ENCODE data around the gene IRF4.
"Not testable (repeated sequence)": the region's sequence is repeated elsewhere in the genome, so short reads cannot be mapped to it uniquely, and the experiment has no call there.

Gene IRF4

DNA sequence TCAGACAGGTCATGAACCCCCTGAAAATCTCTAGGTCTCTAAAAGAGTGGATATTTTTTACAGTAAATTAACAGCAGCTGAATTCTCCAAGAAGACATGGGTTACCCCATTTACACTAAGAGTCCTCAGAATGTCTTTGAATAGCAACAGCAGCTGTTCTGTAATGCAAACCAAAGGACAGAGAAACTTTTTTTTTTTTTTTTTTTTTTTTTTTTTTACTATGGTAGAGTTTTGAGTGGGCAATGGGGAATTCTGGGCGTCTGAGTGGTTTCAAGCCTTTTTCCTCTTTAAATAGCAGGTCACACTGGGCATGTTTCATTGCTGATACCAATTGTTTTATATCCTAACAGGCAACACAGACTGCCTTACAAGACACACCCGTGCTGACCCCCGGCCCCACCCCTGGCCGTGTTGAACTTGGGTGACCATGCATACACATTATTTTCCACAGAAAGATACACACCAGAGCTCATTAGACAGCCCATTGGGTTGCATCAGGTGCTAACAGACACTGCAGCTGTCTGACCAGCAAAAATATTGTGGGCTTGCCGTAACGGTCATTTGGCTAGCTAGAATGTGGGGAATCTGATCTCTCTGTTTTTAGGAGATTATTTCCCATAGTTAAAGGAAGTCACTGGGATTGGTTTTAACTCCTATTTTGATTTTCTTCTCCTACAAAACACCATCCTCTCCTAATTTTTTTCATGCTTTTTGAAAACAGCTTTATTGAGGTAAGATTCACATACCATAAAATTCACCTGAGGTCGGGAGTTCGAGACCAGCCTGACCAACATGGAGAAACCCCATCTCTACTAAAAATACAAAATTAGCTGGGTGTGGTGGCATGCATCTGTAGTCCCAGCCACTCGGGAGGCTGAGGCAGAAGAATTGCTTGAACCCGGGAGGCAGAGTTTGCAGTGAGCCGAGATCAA lies 26.7 kb upstream of the IRF4 start:
- no peak for DNase-seq (ENCODE audit: low read depth in 1 of 2, low spot score in 1 of 2)
- TF ChIP-seq JUND (IDR thresholded peaks at IDR 0.05; ENCODE audit: low read depth), result no peak
- in situ Hi-C loops (cut with HindIII; ENCODE audit: low pct_unique_long_range_greater_than_20kb, low sequenced_read_pairs), result no loop called here

DNA sequence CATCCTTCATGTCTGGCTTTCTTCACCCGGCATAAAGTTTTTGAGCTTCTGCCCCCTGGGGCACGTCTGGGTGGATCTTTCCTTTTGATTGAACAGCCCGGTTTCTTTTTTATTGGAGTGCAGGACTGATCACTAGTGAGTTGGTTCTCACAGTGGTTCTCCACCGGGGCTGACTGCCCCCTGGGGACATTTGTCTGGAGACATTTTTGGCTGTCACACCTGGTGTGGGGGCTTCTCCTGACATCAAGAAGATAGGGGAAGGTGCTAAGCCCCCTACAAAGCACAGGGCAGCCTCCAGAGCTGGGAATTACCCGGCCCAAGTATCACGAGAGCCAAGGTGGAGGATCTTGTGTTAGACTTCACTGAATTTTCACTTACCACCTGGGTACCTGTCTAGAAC lies 25.7 kb upstream of the IRF4 start:
- TF ChIP-seq JUND (IDR thresholded peaks at IDR 0.05; ENCODE audit: low read depth), result no peak
- in situ Hi-C loops (cut with HindIII; ENCODE audit: low pct_unique_long_range_greater_than_20kb, low sequenced_read_pairs), result no loop called here
- DNase-seq (ENCODE audit: low read depth in 1 of 2, low spot score in 1 of 2), result no peak

DNA sequence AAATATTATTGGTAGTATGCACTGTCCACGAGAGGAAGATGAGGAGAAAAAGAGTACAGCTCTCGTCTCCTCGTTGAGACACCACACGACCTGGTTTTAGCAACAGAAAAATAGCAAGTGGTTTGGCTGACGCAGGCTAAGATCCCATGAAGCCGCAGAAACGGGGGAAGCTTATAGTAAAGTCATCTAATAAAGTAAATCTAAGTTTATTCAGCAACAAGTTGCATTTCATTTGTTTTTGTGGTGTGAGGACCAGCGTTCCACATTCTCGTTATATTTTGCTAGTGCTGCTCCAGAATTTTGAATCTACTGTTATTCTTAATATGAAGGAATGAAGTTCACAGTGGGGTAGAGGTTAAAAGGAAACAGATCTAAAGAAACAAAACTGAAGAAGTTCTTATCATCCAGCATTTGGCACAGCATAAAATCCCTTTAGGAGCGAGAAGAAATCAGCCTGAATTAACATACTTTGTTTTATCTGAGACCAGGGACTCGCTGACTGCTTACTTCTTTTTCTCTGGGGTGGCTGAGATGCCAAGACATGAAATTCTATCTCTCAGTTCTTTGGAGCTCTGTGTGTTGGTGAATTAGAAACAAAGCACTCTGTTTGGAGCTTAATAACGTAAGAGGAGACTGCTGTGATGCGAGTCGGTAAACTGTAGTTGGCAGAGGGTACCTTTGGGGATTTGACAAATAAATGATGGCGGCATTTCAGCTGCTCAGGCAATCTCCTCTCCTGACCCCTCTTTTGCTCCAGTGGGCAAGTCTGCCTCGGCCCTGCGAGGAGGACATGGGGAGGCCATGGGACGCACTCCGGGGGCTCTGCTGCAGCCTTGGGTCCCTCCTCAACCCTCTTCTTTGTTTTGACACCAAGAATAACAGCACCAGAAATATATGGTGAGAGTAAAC lies 24.9 kb upstream of the IRF4 start:
- no peak for DNase-seq (ENCODE audit: low read depth in 1 of 2, low spot score in 1 of 2)
- no peak for TF ChIP-seq JUND (IDR thresholded peaks at IDR 0.05; ENCODE audit: low read depth)
- in situ Hi-C loops (cut with HindIII; ENCODE audit: low pct_unique_long_range_greater_than_20kb, low sequenced_read_pairs), result no loop called here

DNA sequence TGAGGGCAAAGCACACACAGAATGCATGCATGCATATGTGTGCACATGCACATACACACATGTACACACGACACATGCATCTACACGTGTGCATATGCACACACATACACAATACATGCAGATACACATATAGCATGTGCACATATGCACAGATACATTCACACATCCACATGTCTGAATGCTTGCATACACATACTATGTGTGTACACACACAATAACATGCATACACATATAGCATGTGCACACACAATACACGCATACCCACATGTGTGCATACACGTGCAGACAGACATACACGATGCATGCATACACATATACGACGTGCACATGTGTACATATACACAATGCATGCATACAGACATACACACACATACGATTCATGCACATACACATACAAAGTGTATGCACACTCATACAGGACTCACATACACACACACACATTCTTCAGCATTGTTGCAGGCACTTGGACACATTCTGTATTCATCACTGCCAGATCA lies 24.2 kb upstream of the IRF4 start:
- DNase-seq (ENCODE audit: low read depth in 1 of 2, low spot score in 1 of 2), result no peak
- no peak for TF ChIP-seq JUND (IDR thresholded peaks at IDR 0.05; ENCODE audit: low read depth)
- in situ Hi-C loops (cut with HindIII; ENCODE audit: low pct_unique_long_range_greater_than_20kb, low sequenced_read_pairs), result no loop called here

DNA sequence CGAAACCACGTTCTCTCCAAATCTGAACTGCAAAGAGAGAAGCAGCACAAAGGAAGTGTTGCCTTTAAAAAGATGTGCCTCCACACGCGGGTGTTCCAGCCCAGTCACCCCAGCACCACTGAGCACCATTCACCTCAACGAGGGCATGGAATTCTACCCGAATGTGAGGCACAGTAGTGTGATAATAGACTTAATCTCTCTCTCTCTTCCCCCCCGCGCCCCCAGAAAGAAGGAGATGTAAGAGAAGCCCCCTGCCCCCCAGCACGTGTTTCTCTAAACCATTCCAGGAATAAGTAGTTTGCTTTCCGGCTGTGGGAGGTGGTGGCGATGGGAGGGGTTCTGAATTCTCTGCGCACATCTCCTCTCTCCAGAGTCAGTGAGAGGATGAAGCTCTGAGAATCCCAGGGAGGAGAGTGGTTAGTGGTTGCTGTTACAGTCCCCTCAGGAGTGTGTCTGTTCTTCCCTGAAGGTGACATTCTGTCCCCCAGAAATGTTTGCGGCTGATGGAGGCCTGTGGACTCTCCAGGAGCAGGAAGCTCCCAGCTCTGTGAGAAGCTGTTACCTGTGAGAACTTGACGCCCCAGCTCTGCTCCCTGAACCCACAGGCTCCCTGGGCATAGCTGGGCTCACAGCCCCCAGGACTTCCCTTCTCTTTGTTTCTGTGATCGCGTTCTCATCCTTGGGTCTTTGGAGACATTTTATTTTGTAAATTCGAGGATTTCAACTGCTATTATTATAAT lies 23.5 kb upstream of the IRF4 start:
- no peak for TF ChIP-seq JUND (IDR thresholded peaks at IDR 0.05; ENCODE audit: low read depth)
- in situ Hi-C loops (cut with HindIII; ENCODE audit: low pct_unique_long_range_greater_than_20kb, low sequenced_read_pairs), result no loop called here
- no peak for DNase-seq (ENCODE audit: low read depth in 1 of 2, low spot score in 1 of 2)

DNA sequence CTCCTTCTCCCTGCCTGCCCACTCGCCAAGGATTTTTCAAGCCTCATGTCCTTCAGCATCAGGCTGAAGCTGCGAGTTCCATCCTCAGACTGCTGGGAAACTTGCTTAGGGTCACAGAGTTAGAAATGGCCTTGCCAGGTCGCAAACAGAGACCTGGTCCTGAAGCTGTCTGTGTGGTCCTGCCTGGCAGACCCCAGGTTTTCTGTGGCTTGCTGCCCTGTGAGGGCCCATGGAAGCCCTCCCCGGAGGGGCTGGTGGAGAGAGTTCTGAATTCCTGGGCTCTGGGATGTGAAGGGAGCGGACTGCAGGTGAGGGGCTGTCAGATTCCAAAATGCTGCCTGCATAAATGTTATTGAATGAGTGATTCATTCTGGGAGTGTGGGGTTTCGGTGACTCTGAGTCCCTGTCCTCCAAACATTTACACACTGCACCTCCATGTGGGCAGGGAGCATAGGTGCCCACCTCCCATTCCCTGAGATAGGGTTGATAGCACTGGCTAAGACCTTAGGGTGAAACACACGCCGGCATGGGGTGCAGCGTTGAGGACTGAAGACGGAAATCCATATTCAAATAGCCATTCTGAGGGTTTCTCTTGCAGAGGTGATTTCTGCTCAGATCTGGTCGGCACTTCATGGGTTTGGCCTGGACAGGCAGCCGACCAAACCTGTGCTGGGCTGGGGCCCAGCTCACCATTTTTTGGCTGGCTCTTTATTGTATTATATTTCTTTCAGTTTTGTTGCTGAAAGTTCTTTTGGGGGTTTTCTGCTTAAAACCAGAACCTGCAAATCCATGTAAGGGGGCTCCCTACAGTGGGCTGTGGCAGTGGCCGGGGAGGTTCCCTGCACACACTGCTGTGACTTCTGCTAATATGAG lies 21.8 kb upstream of the IRF4 start:
- in situ Hi-C loops (cut with HindIII; ENCODE audit: low pct_unique_long_range_greater_than_20kb, low sequenced_read_pairs), result no loop called here
- no peak for TF ChIP-seq JUND (IDR thresholded peaks at IDR 0.05; ENCODE audit: low read depth)
- no peak for DNase-seq (ENCODE audit: low read depth in 1 of 2, low spot score in 1 of 2)

DNA sequence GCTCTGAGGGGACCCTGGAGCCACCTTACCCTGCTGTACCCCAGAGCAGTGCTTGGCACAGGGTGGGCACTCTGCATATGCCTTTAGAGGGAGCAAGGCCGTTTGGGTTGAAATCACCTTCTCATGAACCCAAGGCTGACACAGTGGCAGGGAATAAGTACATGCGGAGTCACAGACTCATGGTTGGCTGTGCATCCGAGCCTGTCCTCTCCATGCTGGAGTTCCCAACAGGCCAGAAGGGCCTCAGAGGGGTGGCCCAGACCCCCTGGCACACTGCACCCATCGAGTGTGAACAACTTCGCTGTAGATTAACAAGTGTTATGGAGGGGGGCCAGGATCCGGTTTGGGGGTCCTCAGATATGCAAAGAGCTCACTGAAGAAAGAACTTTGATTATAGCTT lies 21.0 kb upstream of the IRF4 start:
- in situ Hi-C loops (cut with HindIII; ENCODE audit: low pct_unique_long_range_greater_than_20kb, low sequenced_read_pairs), result no loop called here
- no peak for TF ChIP-seq JUND (IDR thresholded peaks at IDR 0.05; ENCODE audit: low read depth)
- no peak for DNase-seq (ENCODE audit: low read depth in 1 of 2, low spot score in 1 of 2)

DNA sequence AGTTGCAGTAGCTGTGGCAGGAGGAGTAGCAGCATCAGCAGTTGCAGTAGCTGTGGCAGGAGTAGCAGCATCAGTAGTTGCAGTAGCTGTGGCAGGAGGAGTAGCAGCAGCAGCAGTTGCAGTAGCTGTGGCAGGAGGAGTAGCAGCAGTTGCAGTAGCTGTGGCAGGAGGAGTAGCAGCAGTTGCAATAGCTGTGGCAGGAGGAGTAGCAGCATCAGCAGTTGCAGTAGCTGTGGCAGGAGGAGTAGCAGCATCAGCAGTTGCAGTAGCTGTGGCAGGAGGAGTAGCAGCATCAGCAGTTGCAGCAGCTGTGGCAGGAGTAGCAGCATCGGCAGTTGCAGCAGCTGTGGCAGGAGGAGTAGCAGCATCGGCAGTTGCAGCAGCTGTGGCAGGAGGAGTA lies 19.7 kb upstream of the IRF4 start:
- DNase-seq (ENCODE audit: low read depth in 1 of 2, low spot score in 1 of 2); in situ Hi-C loops (cut with HindIII; ENCODE audit: low pct_unique_long_range_greater_than_20kb, low sequenced_read_pairs): not testable (repeated sequence)

DNA sequence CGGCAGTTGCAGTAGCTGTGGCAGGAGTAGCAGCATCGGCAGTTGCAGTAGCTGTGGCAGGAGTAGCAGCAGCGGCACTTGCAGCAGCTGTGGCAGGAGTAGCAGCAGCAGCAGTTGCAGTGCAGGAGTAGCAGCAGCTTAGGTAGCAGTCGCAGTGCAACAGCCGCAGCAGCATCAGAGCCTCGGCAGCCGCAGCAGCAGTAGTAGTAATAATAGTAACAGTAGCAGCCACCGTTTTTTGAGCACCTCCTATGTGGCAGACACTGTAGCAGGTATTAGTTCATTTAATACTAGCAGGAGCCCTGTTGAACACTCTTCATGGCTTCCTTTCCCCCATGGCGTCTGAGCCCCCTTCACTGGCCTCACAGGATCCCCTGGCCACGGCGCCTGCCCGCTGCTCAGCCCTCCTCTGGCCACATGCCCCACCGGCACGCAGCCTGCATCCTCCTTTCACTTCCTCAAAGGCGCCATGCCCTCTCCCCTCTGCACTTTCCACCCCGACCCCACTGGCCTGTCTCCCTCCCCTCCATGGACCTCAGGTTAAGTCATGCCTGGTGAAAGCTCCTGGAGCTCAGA lies 19.1 kb upstream of the IRF4 start:
- in situ Hi-C loops (cut with HindIII; ENCODE audit: low pct_unique_long_range_greater_than_20kb, low sequenced_read_pairs), result no loop called here
- TF ChIP-seq JUND (IDR thresholded peaks at IDR 0.05; ENCODE audit: low read depth), result no peak
- DNase-seq (ENCODE audit: low read depth in 1 of 2, low spot score in 1 of 2), result no peak

DNA sequence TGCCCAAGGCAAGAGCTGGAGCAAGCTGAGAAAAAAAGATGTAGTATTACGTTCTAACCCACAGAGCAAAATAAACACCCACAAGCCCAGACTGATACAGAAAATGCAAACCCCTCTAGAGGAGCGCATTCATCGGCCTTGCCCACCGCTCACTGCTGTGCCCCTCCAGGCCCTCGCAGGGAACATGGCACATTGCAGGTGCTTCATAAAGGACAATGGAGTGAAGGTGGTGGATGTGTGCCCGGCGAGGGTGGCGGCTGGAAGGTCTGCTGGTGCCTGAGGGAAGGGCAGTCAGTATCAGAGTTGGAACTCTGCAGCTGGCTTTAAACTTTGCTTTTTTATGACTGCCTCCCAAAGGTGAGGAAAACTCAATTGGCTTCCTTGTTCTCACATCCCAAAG lies 18.5 kb upstream of the IRF4 start:
- TF ChIP-seq JUND (IDR thresholded peaks at IDR 0.05; ENCODE audit: low read depth), result no peak
- no peak for DNase-seq (ENCODE audit: low read depth in 1 of 2, low spot score in 1 of 2)
- in situ Hi-C loops (cut with HindIII; ENCODE audit: low pct_unique_long_range_greater_than_20kb, low sequenced_read_pairs), result no loop called here
